Neural crest cell (in vitro differentiated cells): ENCODE data around the gene DMRT3. TPM values are rescaled to one million over a fixed set of nuclear protein-coding genes. Genes with fewer than 3 reads are reported as not detected.
A peak's percentile ranks its signal among the peaks of the same experiment; 100 is the strongest.
"Not testable (repeated sequence)": the region's sequence is repeated elsewhere in the genome, so short reads cannot be mapped to it uniquely, and the experiment has no call there.

Source experiments
- DNase-seq: peaks from one replicate; pipeline ENCODE4 v3.0.0; 2021; ENCODE audit warnings: low read depth, mixed read lengths, low spot score
- H3K27ac Mint-ChIP-seq: one replicate; pipeline ENCODE4 v1.8.0; 2021; ENCODE audit warnings: mild to moderate bottlenecking, mixed read lengths; ENCODE audit not compliant: unreplicated experiment
- H3K27me3 Mint-ChIP-seq: 2 replicates; pipeline ENCODE4 v1.8.0; 2021; ENCODE audit warnings: low read depth, mild to moderate bottlenecking, mixed read lengths
- H3K36me3 Mint-ChIP-seq: 2 replicates; pipeline ENCODE4 v1.8.0; 2021; ENCODE audit warnings: low read depth, mild to moderate bottlenecking, mixed read lengths
- H3K4me1 Mint-ChIP-seq: 2 replicates; pipeline ENCODE4 v1.8.0; 2021; ENCODE audit warnings: mixed read lengths
- H3K4me3 Mint-ChIP-seq: one replicate; pipeline ENCODE4 v1.8.0; 2021; ENCODE audit warnings: mild to moderate bottlenecking, mixed read lengths
- H3K9me3 Mint-ChIP-seq: 2 replicates; pipeline ENCODE4 v1.8.0; 2021; ENCODE audit warnings: mixed read lengths
- total RNA-seq: library from RNA; stranded (reverse); gene quantifications from 2 replicates; pipeline ENCODE4 v1.2.1, GENCODE V29; 2021
- TF ChIP-seq, protein P1 (sequence below): fragments of 200-600 bp; sonication (generic); conservative IDR thresholded peaks from 2 replicates; pipeline ENCODE4 v1.5.0; 2021; ENCODE audit warnings: antibody characterized with exemption, mild to moderate bottlenecking

The DMRT3 gene
- total RNA-seq, 1 donor from 2014 or later: not detected

DNA sequence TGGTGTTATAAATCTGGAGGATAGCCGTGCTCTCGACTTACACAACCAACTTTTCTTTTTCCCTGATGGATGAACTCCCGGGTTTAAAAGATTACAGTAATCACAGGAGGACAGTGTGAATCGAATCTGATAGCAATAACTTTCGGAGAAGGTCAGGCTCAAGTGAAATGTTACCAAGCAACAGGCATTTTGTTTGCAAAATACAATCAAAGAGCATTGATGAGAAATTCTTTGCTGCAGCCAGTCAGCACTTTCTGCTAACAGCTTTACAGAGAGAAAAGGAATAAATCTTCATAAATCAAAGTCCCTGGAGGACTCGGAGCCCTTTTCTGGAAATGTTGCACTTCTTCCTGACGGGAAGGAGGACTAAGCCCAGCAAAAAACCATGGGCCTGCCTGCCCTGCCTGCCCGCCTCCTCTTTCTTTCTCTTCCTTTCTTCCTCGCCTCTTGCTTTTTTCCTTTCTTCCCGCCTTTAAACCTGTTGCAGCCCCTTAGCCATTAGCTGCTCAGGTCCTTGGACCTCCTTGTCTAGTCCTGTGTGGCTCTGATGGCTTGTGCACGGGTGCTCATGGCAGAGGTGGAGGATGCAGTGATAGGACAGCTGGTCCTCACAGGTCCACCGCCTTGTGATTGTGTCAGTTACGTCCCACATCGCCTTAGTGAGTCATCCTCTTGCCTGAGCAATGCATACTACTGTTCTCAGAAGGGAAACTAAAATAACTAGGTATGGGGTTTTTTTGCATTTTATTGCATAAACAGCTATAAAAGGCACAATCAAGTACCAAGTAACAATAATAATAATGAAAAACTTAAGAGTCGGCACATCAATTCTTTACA lies 6.2 kb downstream of the DMRT3 start:
- no peak overlapping the region for H3K4me3 Mint-ChIP-seq
- TF ChIP-seq, protein P1, sequence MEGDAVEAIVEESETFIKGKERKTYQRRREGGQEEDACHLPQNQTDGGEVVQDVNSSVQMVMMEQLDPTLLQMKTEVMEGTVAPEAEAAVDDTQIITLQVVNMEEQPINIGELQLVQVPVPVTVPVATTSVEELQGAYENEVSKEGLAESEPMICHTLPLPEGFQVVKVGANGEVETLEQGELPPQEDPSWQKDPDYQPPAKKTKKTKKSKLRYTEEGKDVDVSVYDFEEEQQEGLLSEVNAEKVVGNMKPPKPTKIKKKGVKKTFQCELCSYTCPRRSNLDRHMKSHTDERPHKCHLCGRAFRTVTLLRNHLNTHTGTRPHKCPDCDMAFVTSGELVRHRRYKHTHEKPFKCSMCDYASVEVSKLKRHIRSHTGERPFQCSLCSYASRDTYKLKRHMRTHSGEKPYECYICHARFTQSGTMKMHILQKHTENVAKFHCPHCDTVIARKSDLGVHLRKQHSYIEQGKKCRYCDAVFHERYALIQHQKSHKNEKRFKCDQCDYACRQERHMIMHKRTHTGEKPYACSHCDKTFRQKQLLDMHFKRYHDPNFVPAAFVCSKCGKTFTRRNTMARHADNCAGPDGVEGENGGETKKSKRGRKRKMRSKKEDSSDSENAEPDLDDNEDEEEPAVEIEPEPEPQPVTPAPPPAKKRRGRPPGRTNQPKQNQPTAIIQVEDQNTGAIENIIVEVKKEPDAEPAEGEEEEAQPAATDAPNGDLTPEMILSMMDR: no peak
- no peak for DNase-seq
- H3K9me3 Mint-ChIP-seq: no peaks in the 10 kb centered on the region
- no peaks in the 10 kb centered on the region for H3K36me3 Mint-ChIP-seq
- no peaks in the 10 kb centered on the region for H3K4me1 Mint-ChIP-seq
- no peak overlapping the region for H3K27ac Mint-ChIP-seq
- peaks cover 98% of the 10 kb centered on the region for H3K27me3 Mint-ChIP-seq

DNA sequence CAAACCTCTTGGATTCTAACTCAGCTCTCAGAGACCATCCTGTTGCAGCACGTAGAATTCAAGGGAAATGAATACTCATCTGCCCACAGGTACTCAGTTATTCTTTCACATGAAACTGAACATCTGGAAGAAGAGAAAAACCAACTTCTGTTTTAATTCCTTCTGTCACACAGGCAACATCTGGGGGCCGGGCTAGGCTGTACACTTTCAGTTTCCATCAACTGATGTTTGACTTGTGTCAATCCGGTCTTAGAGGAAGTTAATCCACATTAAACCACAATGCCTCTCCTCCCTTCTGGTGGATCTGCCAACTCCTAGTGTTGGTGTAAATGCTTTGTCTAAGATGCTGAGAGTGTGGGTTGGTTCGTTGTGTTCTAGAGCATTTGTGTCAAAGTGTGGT lies 17.6 kb downstream of the DMRT3 start:
- DNase-seq: no peak
- Mint-ChIP-seq H3K9me3 (peaks cover 4% of the 10 kb centered on the region), H3K27me3 (peaks cover 83% of the 10 kb centered on the region), H3K27ac (no peak overlapping the region), H3K36me3 (no peaks in the 10 kb centered on the region), H3K4me3 (no peak overlapping the region), H3K4me1 (no peaks in the 10 kb centered on the region)
- TF ChIP-seq, protein P1: no peak

DNA sequence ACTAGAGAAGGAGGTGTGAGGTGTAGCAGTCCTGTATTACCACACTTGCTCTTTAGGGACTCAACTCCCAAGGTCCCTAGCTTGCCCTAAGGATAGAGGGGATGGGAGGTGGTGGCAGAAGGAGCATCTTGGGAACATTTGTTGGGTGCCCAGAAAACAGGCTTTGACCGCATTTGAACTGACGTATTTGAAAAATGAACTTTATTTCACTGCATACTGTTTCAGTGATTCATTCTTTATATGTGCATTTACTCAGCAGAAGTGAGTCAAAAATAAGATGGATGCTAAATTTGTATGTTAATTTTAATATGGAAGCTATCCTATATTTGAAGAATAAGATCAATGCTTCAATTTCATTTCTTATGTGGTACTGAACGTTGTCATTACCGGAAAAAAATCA lies 18.7 kb downstream of the DMRT3 start:
- no peaks in the 10 kb centered on the region for H3K36me3 Mint-ChIP-seq
- TF ChIP-seq, protein P1: no peak
- H3K4me3 Mint-ChIP-seq: no peak overlapping the region
- H3K9me3 Mint-ChIP-seq: peaks cover 4% of the 10 kb centered on the region
- peaks cover 71% of the 10 kb centered on the region for H3K27me3 Mint-ChIP-seq
- no peak for DNase-seq
- no peaks in the 10 kb centered on the region for H3K4me1 Mint-ChIP-seq
- no peak overlapping the region for H3K27ac Mint-ChIP-seq

DNA sequence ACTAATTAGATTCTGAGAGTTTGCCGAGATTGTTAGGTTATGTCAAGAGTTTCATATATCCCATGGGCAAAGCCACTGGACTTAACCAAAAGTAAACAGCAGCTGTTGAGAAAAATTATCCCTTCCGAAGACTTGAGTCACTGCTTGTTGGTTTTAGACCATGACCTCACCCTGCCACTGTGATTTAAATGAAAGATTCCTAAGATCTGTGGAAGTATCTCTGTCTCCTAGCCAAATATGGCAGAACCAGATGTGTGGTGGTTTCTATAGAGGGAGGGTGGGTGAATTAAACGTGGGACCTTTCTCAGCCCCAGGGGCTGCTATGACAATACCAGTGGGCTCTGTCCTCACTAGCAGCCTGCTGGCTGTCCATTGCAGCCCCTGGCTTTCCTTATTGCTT lies 19.3 kb downstream of the DMRT3 start:
- Mint-ChIP-seq H3K36me3 (no peaks in the 10 kb centered on the region), H3K4me3 (no peak overlapping the region), H3K27ac (no peak overlapping the region), H3K9me3 (peaks cover 4% of the 10 kb centered on the region), H3K27me3 (peaks cover 66% of the 10 kb centered on the region), H3K4me1 (no peaks in the 10 kb centered on the region)
- no peak for DNase-seq
- TF ChIP-seq, protein P1: no peak

DNA sequence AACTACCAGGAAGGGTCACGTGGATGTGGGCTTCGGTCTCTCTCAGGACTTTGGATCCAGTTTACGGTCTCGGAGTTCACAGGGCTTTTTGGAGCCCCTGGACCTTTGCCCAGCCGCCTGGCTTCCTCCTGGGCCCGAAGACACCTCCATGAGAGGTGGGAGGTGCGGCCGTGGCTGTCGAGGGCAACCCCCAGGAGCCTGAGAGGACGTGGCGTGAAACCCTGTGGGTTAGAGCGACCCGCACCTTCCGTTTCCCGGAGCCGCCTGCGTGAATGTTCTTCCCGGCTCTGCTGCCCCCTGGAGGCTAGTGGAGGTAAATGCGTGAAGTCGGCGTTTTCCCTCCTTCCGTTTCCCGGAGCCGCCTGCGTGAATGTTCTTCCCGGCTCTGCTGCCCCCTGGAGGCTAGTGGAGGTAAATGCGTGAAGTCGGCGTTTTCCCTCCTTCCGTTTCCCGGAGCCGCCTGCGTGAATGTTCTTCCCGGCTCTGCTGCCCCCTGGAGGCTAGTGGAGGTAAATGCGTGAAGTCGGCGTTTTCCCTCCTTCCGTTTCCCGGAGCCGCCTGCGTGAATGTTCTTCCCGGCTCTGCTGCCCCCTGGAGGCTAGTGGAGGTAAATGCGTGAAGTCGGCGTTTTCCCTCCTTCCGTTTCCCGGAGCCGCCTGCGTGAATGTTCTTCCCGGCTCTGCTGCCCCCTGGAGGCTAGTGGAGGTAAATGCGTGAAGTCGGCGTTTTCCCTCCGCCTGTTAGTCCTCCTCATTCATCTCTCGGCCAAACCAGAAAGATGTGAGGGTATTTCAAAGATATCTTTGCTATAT lies 22.1 kb downstream of the DMRT3 start:
- TF ChIP-seq, protein P1: peak; percentile 69
- DNase-seq, H3K27ac Mint-ChIP-seq, H3K9me3 Mint-ChIP-seq, H3K4me3 Mint-ChIP-seq, H3K4me1 Mint-ChIP-seq, H3K36me3 Mint-ChIP-seq: not testable (repeated sequence)
- peaks cover 38% of the 10 kb centered on the region for H3K27me3 Mint-ChIP-seq
